Measurements from ENCODE around the gene MAP7D3.

- TF ChIP-seq CTCF (IDR thresholded peaks at IDR 0.05; ENCODE audit: low read length) (no peak), EZH2 (optimal IDR thresholded peaks at IDR 0.05; ENCODE audit: low read depth, low read length) (no peak)
Observed at GRCh38 chrX:136202889-136203288, 48.3 kb downstream of the MAP7D3 start.
